Suprapubic skin (tissue), 4 donors: ENCODE measurements around the gene MUC20. TPM values are rescaled to one million over a fixed set of nuclear protein-coding genes. Genes with fewer than 3 reads are reported as not detected.
"Not testable (repeated sequence)": the region's sequence is repeated elsewhere in the genome, so short reads cannot be mapped to it uniquely, and the experiment has no call there.

ENCODE experiments used
- DNase-seq, 2 donors: peaks; one replicate each; pipeline ENCODE4 v3.0.0-alpha.2; 2019; ENCODE audit warnings: low spot score in 2 of 2
- H3K27ac ChIP-seq: fragments of 200-600 bp; sonication (generic); one replicate; pipeline ENCODE4 v1.5.1; 2019
- H3K27me3 ChIP-seq: fragments of 200-600 bp; sonication (generic); one replicate; pipeline ENCODE4 v1.5.1; 2019
- H3K36me3 ChIP-seq: fragments of 200-600 bp; sonication (generic); one replicate; pipeline ENCODE4 v1.5.1; 2019
- H3K4me1 ChIP-seq: fragments of 200-600 bp; sonication (generic); one replicate; pipeline ENCODE4 v1.5.1; 2019
- H3K4me3 ChIP-seq: fragments of 200-600 bp; sonication (generic); one replicate; pipeline ENCODE4 v1.5.1; 2019; ENCODE audit warnings: mild to moderate bottlenecking
- H3K9me3 ChIP-seq: fragments of 200-600 bp; sonication (generic); one replicate; pipeline ENCODE4 v1.5.1; 2019
- CTCF ChIP-seq, 2 donors: fragments of 200-600 bp in 1 of 2; fragments of 450-650 bp in 1 of 2; sonication (generic) in 1 of 2; IDR thresholded peaks; one replicate each; pipeline ENCODE4 v1.5.1; 2016 to 2019; ENCODE audit warnings: antibody characterized with exemption in 2 of 2, mild to moderate bottlenecking in 1 of 2, moderate library complexity in 1 of 2
- EP300 ChIP-seq: sonication (generic); formaldehyde crosslinking; IDR thresholded peaks from one replicate; pipeline ENCODE4 v1.6.1; 2017; ENCODE audit warnings: antibody characterized with exemption
- POLR2A ChIP-seq, 2 donors: fragments of 450-650 bp; IDR thresholded peaks; one replicate each; pipeline ENCODE4 v1.6.1; 2017; ENCODE audit warnings: antibody characterized with exemption in 2 of 2, mild to moderate bottlenecking in 2 of 2, moderate library complexity in 2 of 2
- POLR2AphosphoS5 ChIP-seq, 3 donors: sonication (generic); formaldehyde crosslinking; IDR thresholded peaks; one replicate each; pipeline ENCODE4 v1.6.1; 2017; ENCODE audit warnings: antibody characterized with exemption in 3 of 3
- WGBS: methylation state at CpG from one replicate; pipeline ENCODE4 v1.1.5; 2018; 5-methylcytosine and 5-hydroxymethylcytosine counted together
- total RNA-seq, 4 donors: library from RNA; depleted of rRNA; stranded (reverse); fragments of >200 nt; gene quantifications; one replicate each; pipeline ENCODE4 v1.1.0, GENCODE V29; 2016

Gene MUC20
- total RNA-seq, 4 donors from 2014 or later = 0.26 to 53.4 (median 2.8) TPM

- 68% methylated on average over 4 of the region's 21 CpGs for WGBS
Observed at GRCh38 chr3:195722139-195722995, 1.6 kb downstream of the MUC20 start.

DNA sequence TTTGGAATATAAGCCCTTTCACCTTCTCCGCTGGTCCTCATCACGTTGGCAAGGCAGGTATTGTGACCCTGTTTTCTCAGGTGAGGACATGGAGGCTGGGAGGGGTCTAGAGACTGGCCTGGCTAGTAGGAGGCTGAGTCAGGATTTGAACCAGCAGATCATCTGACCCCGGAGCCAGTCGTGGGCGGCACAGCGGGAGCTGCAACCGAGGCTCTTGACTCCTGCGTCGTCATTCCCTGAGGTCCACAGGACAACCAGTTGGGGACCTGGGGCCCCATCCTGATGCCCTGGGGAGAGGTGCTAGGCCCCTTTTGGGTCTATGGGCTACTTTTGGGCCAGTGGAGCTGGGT lies 2.2 kb downstream of the MUC20 start:
- H3K36me3 ChIP-seq, DNase-seq, H3K9me3 ChIP-seq, H3K4me3 ChIP-seq, H3K27me3 ChIP-seq, H3K27ac ChIP-seq: not testable (repeated sequence)
- H3K4me1 ChIP-seq = peaks cover 12% of the 10 kb centered on the region
- 60% methylated on average over 2 of the region's 9 CpGs for WGBS

More at GRCh38 chr3:195722139-195722995, 1.6 kb downstream of the MUC20 start:
- H3K9me3 ChIP-seq, H3K27ac ChIP-seq, H3K4me3 ChIP-seq, H3K27me3 ChIP-seq, DNase-seq, H3K36me3 ChIP-seq: not testable (repeated sequence)
- peaks cover 11% of the 10 kb centered on the region for H3K4me1 ChIP-seq

GRCh38 chr3:195724363-195724762 lies 3.6 kb downstream of the MUC20 start:
- not testable (repeated sequence) for DNase-seq

DNA sequence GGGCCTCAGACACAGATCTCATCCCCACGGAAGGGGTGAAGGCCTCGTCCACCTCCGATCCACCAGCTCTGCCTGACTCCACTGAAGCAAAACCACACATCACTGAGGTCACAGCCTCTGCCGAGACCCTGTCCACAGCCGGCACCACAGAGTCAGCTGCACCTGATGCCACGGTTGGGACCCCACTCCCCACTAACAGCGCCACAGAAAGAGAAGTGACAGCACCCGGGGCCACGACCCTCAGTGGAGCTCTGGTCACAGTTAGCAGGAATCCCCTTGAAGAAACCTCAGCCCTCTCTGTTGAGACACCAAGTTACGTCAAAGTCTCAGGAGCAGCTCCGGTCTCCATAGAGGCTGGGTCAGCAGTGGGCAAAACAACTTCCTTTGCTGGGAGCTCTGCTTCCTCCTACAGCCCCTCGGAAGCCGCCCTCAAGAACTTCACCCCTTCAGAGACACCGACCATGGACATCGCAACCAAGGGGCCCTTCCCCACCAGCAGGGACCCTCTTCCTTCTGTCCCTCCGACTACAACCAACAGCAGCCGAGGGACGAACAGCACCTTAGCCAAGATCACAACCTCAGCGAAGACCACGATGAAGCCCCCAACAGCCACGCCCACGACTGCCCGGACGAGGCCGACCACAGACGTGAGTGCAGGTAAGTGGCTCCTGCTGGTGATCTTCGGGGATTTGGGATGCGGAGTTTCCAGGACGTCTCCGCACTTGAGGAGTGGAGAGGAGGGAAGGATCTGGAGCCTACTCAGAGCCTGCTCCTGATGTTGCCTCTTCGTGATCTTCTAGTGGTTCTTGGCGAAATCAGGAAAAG lies 5.3 kb downstream of the MUC20 start:
- H3K27me3 ChIP-seq, H3K4me1 ChIP-seq, H3K36me3 ChIP-seq, H3K27ac ChIP-seq, DNase-seq, H3K9me3 ChIP-seq, H3K4me3 ChIP-seq: not testable (repeated sequence)
- WGBS = 91% methylated on average over 29 of the region's 32 CpGs

More at GRCh38 chr3:195724363-195724762, 3.6 kb downstream of the MUC20 start:
- not testable (repeated sequence) for H3K36me3 ChIP-seq, H3K4me3 ChIP-seq, H3K27ac ChIP-seq, H3K9me3 ChIP-seq, H3K27me3 ChIP-seq
- no CpG with 5 or more reads among the region's 13 CpGs for WGBS
- H3K4me1 ChIP-seq = peaks cover 12% of the 10 kb centered on the region

GRCh38 chr3:195727606-195728195 lies 6.9 kb downstream of the MUC20 start:
- no peaks in the 10 kb centered on the region for H3K9me3 ChIP-seq
- TF ChIP-seq POLR2AphosphoS5 (IDR thresholded peaks at IDR 0.05) (no peak), POLR2A (IDR thresholded peaks at IDR 0.05) (no peak), CTCF (IDR thresholded peaks at IDR 0.05) (no peak), EP300 (no peak)
- no peak for DNase-seq
- 43% methylated on average over 7 of the region's 7 CpGs for WGBS
- H3K27me3 ChIP-seq = no peaks in the 10 kb centered on the region
- H3K27ac ChIP-seq = no peak overlapping the region
- H3K36me3 ChIP-seq = no peaks in the 10 kb centered on the region
- H3K4me1 ChIP-seq = peaks cover 8% of the 10 kb centered on the region
- no peak overlapping the region for H3K4me3 ChIP-seq

DNA sequence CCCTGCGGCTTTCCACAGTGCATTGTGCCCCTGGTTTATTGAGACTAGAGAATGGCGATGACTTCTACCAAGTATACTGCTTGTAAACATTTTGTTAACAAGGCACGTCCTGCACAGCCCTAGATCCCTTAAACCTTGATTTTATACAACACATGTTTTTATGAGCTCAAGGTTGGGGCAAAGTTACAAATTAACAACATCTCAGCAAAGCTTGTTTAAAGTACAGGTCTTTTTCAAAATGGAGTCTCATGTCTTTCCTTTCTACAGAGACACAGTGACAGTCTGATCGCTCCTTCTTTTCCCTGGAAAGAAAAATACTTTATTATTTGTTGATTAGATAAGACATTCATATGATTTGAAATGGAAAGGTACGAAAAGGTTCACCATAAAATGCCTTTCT lies 8.0 kb downstream of the MUC20 start:
- not testable (repeated sequence) for H3K4me3 ChIP-seq, DNase-seq, H3K4me1 ChIP-seq, H3K27me3 ChIP-seq, H3K9me3 ChIP-seq, H3K27ac ChIP-seq, H3K36me3 ChIP-seq
- 90% methylated on average over 5 of the region's 5 CpGs for WGBS

GRCh38 chr3:195729476-195730251 lies 8.9 kb downstream of the MUC20 start:
- H3K4me3 ChIP-seq = no peak overlapping the region
- TF ChIP-seq POLR2AphosphoS5 (IDR thresholded peaks at IDR 0.05) (no peak), CTCF (IDR thresholded peaks at IDR 0.05) (no peak)
- H3K36me3 ChIP-seq = no peaks in the 10 kb centered on the region
- H3K4me1 ChIP-seq = peaks cover 8% of the 10 kb centered on the region
- H3K27me3 ChIP-seq = no peaks in the 10 kb centered on the region
- WGBS = 90% methylated on average over 18 of the region's 18 CpGs
- H3K9me3 ChIP-seq = no peaks in the 10 kb centered on the region
- DNase-seq = no peak
- H3K27ac ChIP-seq = no peak overlapping the region
